GM12892 (cell line): ENCODE measurements around the gene NABP2.

Experiments used
- POLR2A ChIP-seq: IDR thresholded peaks from 2 replicates; pipeline ENCODE4 v1.6.1; 2011; ENCODE audit warnings: low read depth, low read length, control low read depth
- POLR2AphosphoS5 ChIP-seq: IDR thresholded peaks from 2 replicates; pipeline ENCODE4 v1.6.1; 2011; ENCODE audit warnings: low read depth, low read length, control low read depth

DNA sequence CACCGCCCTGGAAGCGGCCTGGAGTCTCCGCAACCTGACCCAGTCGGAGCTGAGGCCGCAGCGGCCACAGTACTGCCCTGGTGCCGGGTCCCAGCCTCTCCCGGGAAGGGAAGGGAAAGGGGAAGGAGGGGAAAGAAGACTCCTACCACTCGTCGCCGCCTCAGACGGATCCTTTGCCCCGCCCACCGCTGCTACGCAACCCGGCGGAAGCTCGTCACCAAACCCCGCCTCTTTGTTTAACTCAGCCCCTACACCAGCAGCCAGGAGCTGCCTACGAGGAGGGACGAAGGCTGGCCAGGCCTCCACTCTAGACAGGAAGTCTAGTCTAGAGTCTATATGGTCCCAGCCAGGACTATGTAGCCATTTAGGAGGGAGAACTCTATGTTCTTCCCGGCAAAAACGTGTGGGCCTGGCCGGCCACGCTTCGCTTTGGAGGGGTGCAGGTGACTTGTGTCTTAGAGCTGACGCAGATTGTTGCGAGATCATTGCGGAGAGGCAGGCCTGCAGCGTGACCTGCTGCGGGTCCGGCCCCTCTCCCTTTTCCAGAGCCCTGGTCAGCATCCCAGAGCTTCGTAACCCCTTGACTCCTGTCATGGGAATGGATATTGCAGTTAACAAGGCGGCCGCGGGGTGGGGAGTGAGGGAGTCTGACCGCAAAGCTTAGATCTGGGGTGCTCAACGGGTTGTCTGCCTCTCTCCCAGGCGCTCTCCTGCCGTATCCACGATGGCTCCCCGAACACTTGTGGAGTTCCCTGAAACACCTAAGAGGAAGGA is 2.2 kb upstream of the NABP2 start, which contains the start of gene RNF41:
- TF ChIP-seq POLR2AphosphoS5 (peak; percentile 91), POLR2A (peak; percentile 91)
